Measurements from ENCODE around the gene RCC1. TPM values are rescaled to one million over a fixed set of nuclear protein-coding genes. Genes with fewer than 3 reads are reported as not detected.

RCC1 gene
- total and polyA plus RNA-seq, 7 donors = 8.9 to 64.2 (median 18.8) TPM

DNA sequence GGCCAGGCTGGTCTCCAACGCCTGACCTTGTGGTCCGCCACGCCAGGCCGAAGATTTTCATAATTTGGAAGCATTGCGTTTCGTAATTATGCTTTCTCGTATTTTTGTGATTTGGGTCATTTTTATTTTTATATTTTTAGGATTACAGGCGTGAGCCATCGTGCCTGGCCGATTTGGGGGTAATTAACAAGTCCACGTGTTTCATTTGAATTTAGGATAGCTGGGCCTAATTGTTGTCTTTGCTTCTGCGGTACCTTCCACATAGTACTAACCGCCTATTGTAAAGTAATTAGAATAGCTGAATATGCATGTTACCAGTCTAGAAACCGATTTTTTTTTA is 1.0 kb downstream of the RCC1 start:
- Histone ChIP-seq H3K4me3 (peak overlapping the region; percentile 55 to 78 (median 71)), H3K27me3 (no peaks in the 10 kb centered on the region), H3K4me1 (peaks cover 5 to 57% (median 50%) of the 10 kb centered on the region in 4 donors), H3K9me3 (no peaks in the 10 kb centered on the region), H3K27ac (peak overlapping the region; percentile 77 to 93 (median 90)), H3K36me3 (peaks cover 21 to 41% (median 33%) of the 10 kb centered on the region in 4 donors)
- no peak for DNase-seq
- intact Hi-C loops (cut with DNase I) = loop anchor here (5.0 to 10.0 kb wide), 3 partner anchors 135 to 272 kb away; partner anchors contain the start of genes ATP5IF1, DNAJC8 and RNU11
- 0 to 1% methylated on average over 14 of the region's 14 CpGs for WGBS, 2 donors
- TF ChIP-seq POLR2AphosphoS5 (IDR thresholded peaks at IDR 0.05) (no peak), POLR2A (IDR thresholded peaks at IDR 0.05) (no peak), EP300 (IDR thresholded peaks at IDR 0.05) (no peak)
- TF ChIP-seq, protein P1, sequence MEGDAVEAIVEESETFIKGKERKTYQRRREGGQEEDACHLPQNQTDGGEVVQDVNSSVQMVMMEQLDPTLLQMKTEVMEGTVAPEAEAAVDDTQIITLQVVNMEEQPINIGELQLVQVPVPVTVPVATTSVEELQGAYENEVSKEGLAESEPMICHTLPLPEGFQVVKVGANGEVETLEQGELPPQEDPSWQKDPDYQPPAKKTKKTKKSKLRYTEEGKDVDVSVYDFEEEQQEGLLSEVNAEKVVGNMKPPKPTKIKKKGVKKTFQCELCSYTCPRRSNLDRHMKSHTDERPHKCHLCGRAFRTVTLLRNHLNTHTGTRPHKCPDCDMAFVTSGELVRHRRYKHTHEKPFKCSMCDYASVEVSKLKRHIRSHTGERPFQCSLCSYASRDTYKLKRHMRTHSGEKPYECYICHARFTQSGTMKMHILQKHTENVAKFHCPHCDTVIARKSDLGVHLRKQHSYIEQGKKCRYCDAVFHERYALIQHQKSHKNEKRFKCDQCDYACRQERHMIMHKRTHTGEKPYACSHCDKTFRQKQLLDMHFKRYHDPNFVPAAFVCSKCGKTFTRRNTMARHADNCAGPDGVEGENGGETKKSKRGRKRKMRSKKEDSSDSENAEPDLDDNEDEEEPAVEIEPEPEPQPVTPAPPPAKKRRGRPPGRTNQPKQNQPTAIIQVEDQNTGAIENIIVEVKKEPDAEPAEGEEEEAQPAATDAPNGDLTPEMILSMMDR (IDR thresholded peaks at IDR 0.05) = no peak

DNA sequence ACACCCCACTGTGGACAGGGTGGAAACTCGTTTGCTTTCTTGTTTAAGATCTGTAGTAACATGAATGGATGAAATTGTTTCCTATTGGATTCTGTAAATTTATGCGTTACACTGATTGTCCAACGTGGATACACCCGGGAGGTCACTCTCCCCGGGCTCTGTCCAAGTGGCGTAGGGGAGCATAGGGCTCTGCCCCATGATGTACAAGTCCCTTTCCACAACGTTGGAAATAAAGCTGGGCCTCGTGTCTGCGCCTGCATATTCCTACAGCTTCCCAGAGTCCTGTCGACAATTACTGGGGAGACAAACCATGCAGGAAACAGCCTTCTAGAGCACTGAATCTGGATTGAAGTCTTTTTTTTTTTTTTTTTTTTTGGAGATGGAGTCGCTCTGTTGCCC is 1.4 kb downstream of the RCC1 start:
- H3K27ac ChIP-seq = peak overlapping the region; percentile 77 to 93 (median 90)
- no peaks in the 10 kb centered on the region for H3K27me3 ChIP-seq
- 1 to 2% methylated on average over 11 of the region's 11 CpGs for WGBS, 2 donors
- H3K4me3 ChIP-seq = peak overlapping the region; percentile 55 to 78 (median 71)
- H3K4me1 ChIP-seq = peaks cover 5 to 61% (median 54%) of the 10 kb centered on the region in 4 donors
- no peaks in the 10 kb centered on the region for H3K9me3 ChIP-seq
- H3K36me3 ChIP-seq = peaks cover 21 to 44% (median 33%) of the 10 kb centered on the region in 4 donors
- no peak for TF ChIP-seq POLR2AphosphoS5 (IDR thresholded peaks at IDR 0.05)
- TF ChIP-seq EP300 (IDR thresholded peaks at IDR 0.05) = no peak
- TF ChIP-seq, protein P1 (IDR thresholded peaks at IDR 0.05) = no peak
- TF ChIP-seq POLR2A (IDR thresholded peaks at IDR 0.05) = no peak
- DNase-seq = no peak
- intact Hi-C loops (cut with DNase I) = loop anchor here (5.0 to 10.0 kb wide), 3 partner anchors 135 to 272 kb away; partner anchors contain the start of genes ATP5IF1, DNAJC8 and RNU11

DNA sequence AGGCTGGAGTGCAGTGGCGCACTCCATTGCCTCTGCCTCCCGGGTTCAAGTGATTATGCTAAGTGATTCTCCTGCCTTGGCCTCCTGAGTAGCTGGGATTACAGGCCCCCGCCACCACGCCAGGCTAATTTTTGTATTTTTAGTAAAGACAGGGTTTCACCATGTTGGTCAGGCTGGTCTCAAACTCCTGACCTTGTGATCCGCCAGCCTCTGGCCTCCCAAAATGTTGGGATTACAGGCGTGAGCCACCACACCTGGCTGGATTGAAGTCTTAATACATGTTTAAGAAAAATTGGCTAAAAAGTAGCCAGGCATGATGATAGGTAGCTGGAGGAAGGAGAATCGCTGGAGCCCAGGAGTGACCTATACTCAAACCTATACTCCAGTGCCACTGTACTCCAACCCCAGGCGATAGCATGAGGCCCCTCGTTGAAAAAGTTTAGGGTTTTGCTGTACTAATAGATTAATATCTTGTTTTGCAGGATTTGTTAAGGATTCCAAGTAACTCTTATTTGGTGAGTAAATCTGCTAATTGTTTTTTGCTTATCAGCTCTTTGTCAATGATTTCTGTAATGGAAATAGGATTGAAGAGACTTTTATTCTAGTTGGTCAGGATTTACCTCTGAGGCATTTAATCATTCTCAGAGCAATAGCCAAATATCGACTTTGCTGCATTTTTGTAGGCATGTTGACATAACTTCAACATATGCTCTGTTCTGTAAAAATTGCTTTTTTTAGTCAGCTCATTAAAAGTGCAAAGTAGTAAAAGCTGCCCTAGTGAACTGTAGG is 2.0 kb downstream of the RCC1 start:
- Histone ChIP-seq H3K27me3 (no peaks in the 10 kb centered on the region), H3K9me3 (no peaks in the 10 kb centered on the region), H3K4me1 (peaks cover 5 to 65% (median 58%) of the 10 kb centered on the region in 4 donors), H3K36me3 (peaks cover 21 to 50% (median 37%) of the 10 kb centered on the region in 4 donors), H3K27ac (peak overlapping the region; percentile 77 to 93 (median 90)), H3K4me3 (peak overlapping the region in 3 of 4 donors; percentile 55 to 77 (median 65))
- 4 to 18% methylated on average over 10 of the region's 10 CpGs for WGBS, 2 donors
- DNase-seq = no peak
- intact Hi-C loops (cut with DNase I) = loop anchor here (5.0 to 10.0 kb wide), 3 partner anchors 136 to 273 kb away; partner anchors contain the start of genes ATP5IF1, DNAJC8 and RNU11
- TF ChIP-seq EP300 (IDR thresholded peaks at IDR 0.05) = no peak

DNA sequence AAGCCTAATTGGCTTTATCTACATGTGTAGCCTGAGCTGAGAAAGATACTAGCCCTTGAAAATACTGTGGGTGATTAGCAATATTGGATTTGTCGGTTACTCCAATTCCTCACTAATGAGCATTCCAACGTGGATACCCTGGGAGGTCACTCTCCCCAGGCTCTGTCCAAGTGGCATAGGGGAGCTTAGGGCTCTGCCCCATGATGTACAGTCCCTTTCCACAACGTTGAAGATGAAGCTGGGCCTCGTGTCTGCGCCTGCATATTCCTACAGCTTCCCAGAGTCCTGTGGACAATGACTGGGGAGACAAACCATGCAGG is 2.6 kb downstream of the RCC1 start:
- TF ChIP-seq, protein P1 (IDR thresholded peaks at IDR 0.05) = no peak
- H3K27ac ChIP-seq = peak overlapping the region in 3 of 4 donors; percentile 90 to 93 (median 91)
- DNase-seq = no peak
- intact Hi-C loops (cut with DNase I) = loop anchor here (5.0 to 10.0 kb wide), 3 partner anchors 136 to 274 kb away; partner anchors contain the start of genes ATP5IF1, DNAJC8 and RNU11
- peak overlapping the region in 2 of 4 donors; percentile 65 to 77 for H3K4me3 ChIP-seq
- H3K36me3 ChIP-seq = peaks cover 21 to 56% (median 39%) of the 10 kb centered on the region in 4 donors
- no peaks in the 10 kb centered on the region for H3K27me3 ChIP-seq
- H3K9me3 ChIP-seq = no peaks in the 10 kb centered on the region
- peaks cover 5 to 65% (median 60%) of the 10 kb centered on the region in 4 donors for H3K4me1 ChIP-seq
- 25 to 27% methylated on average over 5 of the region's 5 CpGs for WGBS, 2 donors

DNA sequence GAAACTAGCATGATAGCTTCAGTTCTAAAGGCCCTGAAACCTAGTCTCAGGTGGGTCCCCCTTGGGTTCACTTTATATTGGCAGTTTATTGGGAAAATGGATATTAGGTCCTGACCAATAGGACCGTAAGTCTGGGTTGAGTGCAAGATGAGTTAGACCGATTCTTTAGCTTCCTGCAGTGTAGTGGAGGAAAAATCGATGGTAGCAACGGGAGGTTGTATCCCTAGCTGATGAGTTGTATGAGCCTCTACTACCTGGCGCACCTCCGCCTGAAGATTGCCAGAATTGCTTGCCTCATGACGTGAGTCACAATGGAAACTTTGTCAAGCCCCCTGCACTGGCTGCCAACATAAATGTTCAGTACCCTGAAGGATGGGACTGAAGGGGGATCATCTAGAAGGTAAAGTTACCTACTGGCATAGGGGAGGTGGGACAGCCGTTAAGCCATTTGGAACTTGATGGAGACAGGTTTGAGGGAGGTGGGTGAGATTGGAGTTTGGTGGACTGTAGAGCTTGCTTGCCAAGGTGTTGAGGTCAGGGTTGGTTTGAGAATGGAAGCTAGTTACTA is 3.9 kb downstream of the RCC1 start:
- no peak overlapping the region for H3K4me3 ChIP-seq
- H3K9me3 ChIP-seq = no peaks in the 10 kb centered on the region
- H3K36me3 ChIP-seq = peaks cover 21 to 68% (median 45%) of the 10 kb centered on the region in 4 donors

More for the DNA sequence above, 3.9 kb downstream of the RCC1 start:
- DNase-seq = no peak
- intact Hi-C loops (cut with DNase I) = loop anchor here (5.0 to 10.0 kb wide), 4 partner anchors 137 to 275 kb away; partner anchors contain the start of genes ATP5IF1, DNAJC8, RNU11 and YTHDF2
- H3K27me3 ChIP-seq = no peaks in the 10 kb centered on the region
- 57 to 63% methylated on average over 8 of the region's 8 CpGs for WGBS, 2 donors
- peak overlapping the region in 3 of 4 donors; percentile 90 to 93 (median 91) for H3K27ac ChIP-seq
- TF ChIP-seq POLR2AphosphoS5 (IDR thresholded peaks at IDR 0.05) (no peak), EP300 (IDR thresholded peaks at IDR 0.05) (no peak), POLR2A (IDR thresholded peaks at IDR 0.05) (no peak)
- TF ChIP-seq, protein P1 (IDR thresholded peaks at IDR 0.05) = no peak
- H3K4me1 ChIP-seq = peaks cover 5 to 65% (median 60%) of the 10 kb centered on the region in 4 donors
